ENCODE measurements around the gene ASTN2.

DNA sequence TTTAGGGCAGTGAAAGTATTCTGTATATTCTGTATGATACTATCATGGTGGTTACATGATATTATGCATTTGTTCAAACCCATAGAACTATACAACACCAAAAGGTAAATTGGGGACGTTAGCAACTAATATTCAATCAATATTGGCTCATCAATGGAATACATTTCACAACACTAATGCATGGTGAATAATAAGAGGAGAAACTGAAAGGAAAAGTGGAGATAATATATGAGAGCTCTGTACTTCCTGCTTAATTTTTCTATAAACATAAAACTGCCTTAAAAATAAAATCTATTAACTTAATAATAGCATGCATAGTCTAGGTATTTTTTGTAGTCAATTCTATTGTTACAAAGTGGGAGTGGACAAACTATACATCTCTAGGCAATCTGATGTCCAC is 661.5 kb downstream of the ASTN2 start:
- TF ChIP-seq, protein P1, sequence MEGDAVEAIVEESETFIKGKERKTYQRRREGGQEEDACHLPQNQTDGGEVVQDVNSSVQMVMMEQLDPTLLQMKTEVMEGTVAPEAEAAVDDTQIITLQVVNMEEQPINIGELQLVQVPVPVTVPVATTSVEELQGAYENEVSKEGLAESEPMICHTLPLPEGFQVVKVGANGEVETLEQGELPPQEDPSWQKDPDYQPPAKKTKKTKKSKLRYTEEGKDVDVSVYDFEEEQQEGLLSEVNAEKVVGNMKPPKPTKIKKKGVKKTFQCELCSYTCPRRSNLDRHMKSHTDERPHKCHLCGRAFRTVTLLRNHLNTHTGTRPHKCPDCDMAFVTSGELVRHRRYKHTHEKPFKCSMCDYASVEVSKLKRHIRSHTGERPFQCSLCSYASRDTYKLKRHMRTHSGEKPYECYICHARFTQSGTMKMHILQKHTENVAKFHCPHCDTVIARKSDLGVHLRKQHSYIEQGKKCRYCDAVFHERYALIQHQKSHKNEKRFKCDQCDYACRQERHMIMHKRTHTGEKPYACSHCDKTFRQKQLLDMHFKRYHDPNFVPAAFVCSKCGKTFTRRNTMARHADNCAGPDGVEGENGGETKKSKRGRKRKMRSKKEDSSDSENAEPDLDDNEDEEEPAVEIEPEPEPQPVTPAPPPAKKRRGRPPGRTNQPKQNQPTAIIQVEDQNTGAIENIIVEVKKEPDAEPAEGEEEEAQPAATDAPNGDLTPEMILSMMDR (IDR thresholded peaks at IDR 0.05 in 2 of 3, conservative IDR thresholded peaks at IDR 0.05 in 1 of 3; ENCODE audit: borderline replicate concordance in 1 of 3, insufficient read depth in 1 of 3, low read depth in 2 of 3, low read length in 2 of 3), result no peak
- TF ChIP-seq, protein P2, sequence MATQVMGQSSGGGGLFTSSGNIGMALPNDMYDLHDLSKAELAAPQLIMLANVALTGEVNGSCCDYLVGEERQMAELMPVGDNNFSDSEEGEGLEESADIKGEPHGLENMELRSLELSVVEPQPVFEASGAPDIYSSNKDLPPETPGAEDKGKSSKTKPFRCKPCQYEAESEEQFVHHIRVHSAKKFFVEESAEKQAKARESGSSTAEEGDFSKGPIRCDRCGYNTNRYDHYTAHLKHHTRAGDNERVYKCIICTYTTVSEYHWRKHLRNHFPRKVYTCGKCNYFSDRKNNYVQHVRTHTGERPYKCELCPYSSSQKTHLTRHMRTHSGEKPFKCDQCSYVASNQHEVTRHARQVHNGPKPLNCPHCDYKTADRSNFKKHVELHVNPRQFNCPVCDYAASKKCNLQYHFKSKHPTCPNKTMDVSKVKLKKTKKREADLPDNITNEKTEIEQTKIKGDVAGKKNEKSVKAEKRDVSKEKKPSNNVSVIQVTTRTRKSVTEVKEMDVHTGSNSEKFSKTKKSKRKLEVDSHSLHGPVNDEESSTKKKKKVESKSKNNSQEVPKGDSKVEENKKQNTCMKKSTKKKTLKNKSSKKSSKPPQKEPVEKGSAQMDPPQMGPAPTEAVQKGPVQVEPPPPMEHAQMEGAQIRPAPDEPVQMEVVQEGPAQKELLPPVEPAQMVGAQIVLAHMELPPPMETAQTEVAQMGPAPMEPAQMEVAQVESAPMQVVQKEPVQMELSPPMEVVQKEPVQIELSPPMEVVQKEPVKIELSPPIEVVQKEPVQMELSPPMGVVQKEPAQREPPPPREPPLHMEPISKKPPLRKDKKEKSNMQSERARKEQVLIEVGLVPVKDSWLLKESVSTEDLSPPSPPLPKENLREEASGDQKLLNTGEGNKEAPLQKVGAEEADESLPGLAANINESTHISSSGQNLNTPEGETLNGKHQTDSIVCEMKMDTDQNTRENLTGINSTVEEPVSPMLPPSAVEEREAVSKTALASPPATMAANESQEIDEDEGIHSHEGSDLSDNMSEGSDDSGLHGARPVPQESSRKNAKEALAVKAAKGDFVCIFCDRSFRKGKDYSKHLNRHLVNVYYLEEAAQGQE (IDR thresholded peaks at IDR 0.05; ENCODE audit: low read depth), result no peak
- no peak for TF ChIP-seq ZNF274 (IDR thresholded peaks at IDR 0.05; ENCODE audit: low read depth, low read length)
- TF ChIP-seq POLR2A (IDR thresholded peaks at IDR 0.05; ENCODE audit: borderline replicate concordance, extremely low read depth, insufficient read depth, insufficient read length), result no peak
- TF ChIP-seq SRF (IDR thresholded peaks at IDR 0.05; ENCODE audit: low read depth), result no peak
- no peak for TF ChIP-seq YY1 (IDR thresholded peaks at IDR 0.05; ENCODE audit: extremely low read depth, insufficient replicate concordance, low read depth, low read length)
- TF ChIP-seq EZH2 (IDR thresholded peaks at IDR 0.05), result no peak
